ENCODE results near the gene ACSBG1.

The ACSBG1 gene

GRCh38 chr15:78208887-78209645, 25.3 kb downstream of the ACSBG1 start:
- TF ChIP-seq EZH2 (optimal IDR thresholded peaks at IDR 0.05; ENCODE audit: low read depth, low read length) (no peak), CTCF (IDR thresholded peaks at IDR 0.05; ENCODE audit: low read length) (no peak), EZH2phosphoT487 (IDR thresholded peaks at IDR 0.05; ENCODE audit: low read length) (no peak)
- H3K27me3 ChIP-seq (replicated peaks; ENCODE audit: insufficient read depth, low read length), result no peaks in the 10 kb centered on the region
- H3F3A ChIP-seq (ENCODE audit: insufficient read depth, low read length), result no peaks in the 10 kb centered on the region
- no peaks in the 10 kb centered on the region for H3K79me2 ChIP-seq (ENCODE audit: low read length)
- H3K9ac ChIP-seq (ENCODE audit: low read length), result no peak overlapping the region
- peaks cover 9% of the 10 kb centered on the region for H3K4me1 ChIP-seq (ENCODE audit: low read length)
- no peaks in the 10 kb centered on the region for H3K9me3 ChIP-seq (replicated peaks; ENCODE audit: insufficient read depth, low read length)
- no peak overlapping the region for H2AFZ ChIP-seq (ENCODE audit: low read length)
- no peaks in the 10 kb centered on the region for H3K36me3 ChIP-seq (replicated peaks; ENCODE audit: insufficient read depth, low read length)
- H3K4me2 ChIP-seq (ENCODE audit: low read depth, low read length), result no peak overlapping the region
- no peak overlapping the region for H3K4me3 ChIP-seq (ENCODE audit: low read length)
- DNase-seq, result no peak
- H3K27ac ChIP-seq (ENCODE audit: low read length), result no peak overlapping the region
- H4K20me1 ChIP-seq (ENCODE audit: insufficient read depth, low read length), result no peaks in the 10 kb centered on the region
- no peaks in the 10 kb centered on the region for H3K9me2 ChIP-seq (replicated peaks; ENCODE audit: insufficient read depth, low read length)

DNA sequence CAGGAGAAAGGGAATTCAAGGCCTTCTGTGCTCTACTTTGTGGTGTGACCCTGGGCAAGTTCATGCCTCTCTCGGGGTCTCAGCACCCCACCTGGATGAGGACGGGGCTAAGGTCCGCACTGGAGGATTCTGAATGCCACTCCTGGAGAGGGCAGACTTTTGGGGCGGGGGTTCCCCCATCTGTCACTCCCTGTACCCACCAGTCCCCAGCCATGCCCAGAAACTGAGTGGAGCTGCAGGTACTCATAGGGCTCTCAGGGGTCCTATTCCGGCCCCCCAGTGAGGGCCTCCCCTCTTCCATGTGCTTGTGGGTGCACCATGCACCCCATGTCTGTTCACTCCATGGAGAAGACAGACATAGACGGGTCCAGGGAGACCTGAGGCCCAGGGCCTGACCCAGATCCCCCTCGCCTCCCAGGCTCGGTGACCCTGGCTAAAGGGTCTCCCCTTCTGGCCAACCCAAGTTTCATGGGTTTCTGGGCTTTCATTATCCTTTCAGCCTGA, 26.0 kb downstream of the ACSBG1 start:
- Histone ChIP-seq H3K27ac (ENCODE audit: low read length) (no peak overlapping the region), H3K9me3 (replicated peaks; ENCODE audit: insufficient read depth, low read length) (no peaks in the 10 kb centered on the region), H3K9ac (ENCODE audit: low read length) (no peak overlapping the region), H3K36me3 (replicated peaks; ENCODE audit: insufficient read depth, low read length) (no peaks in the 10 kb centered on the region), H4K20me1 (ENCODE audit: insufficient read depth, low read length) (no peaks in the 10 kb centered on the region), H2AFZ (ENCODE audit: low read length) (no peak overlapping the region), H3F3A (ENCODE audit: insufficient read depth, low read length) (no peaks in the 10 kb centered on the region), H3K4me2 (ENCODE audit: low read depth, low read length) (no peak overlapping the region), H3K27me3 (replicated peaks; ENCODE audit: insufficient read depth, low read length) (no peaks in the 10 kb centered on the region), H3K79me2 (ENCODE audit: low read length) (no peaks in the 10 kb centered on the region), H3K4me1 (ENCODE audit: low read length) (peaks cover 9% of the 10 kb centered on the region), H3K4me3 (ENCODE audit: low read length) (no peak overlapping the region), H3K9me2 (replicated peaks; ENCODE audit: insufficient read depth, low read length) (no peaks in the 10 kb centered on the region)
- DNase-seq, result no peak
- TF ChIP-seq CTCF (IDR thresholded peaks at IDR 0.05; ENCODE audit: low read length), result no peak
- TF ChIP-seq EZH2phosphoT487 (IDR thresholded peaks at IDR 0.05; ENCODE audit: low read length), result no peak
- TF ChIP-seq EZH2 (optimal IDR thresholded peaks at IDR 0.05; ENCODE audit: low read depth, low read length), result no peak

DNA sequence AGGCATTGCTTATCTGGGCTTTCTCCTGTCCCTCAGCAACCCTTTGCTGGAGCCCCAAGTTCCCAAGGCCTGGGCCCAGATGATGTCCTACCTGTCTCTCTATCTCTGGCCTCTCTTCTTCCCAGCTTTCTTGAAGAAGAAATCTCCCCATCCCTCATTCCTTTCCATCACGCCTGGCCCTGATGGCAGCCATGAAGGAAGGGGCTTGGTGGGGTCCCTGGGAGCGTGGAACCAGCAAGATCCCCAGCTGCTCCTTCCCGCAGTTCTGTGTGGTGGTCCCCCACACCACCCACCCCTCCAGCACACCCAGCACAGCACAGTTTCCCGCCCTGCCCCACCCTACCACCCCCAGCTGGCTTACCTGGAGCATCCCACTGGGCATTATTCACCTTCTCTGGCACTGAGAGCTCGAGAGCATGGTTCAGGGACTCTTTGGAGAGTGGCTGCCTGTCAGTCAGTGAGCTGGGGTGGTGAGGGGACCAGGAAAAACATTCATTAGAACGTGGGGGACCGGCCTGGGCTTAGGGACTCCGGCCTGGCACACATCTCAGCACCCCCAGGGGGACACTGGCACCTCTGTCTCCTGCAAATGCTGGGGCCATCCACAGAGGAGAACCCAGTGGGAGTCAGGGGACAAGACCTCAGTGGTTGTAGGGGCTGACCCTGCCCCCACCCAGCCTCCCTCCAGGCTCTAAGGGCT, 26.6 kb downstream of the ACSBG1 start:
- Histone ChIP-seq H3K9me3 (replicated peaks; ENCODE audit: insufficient read depth, low read length) (no peaks in the 10 kb centered on the region), H3K27me3 (replicated peaks; ENCODE audit: insufficient read depth, low read length) (no peaks in the 10 kb centered on the region), H4K20me1 (ENCODE audit: insufficient read depth, low read length) (no peaks in the 10 kb centered on the region), H3K9me2 (replicated peaks; ENCODE audit: insufficient read depth, low read length) (no peaks in the 10 kb centered on the region), H3K79me2 (ENCODE audit: low read length) (no peaks in the 10 kb centered on the region), H3K4me1 (ENCODE audit: low read length) (peaks cover 9% of the 10 kb centered on the region), H3K9ac (ENCODE audit: low read length) (no peak overlapping the region), H2AFZ (ENCODE audit: low read length) (no peak overlapping the region), H3K4me3 (ENCODE audit: low read length) (no peak overlapping the region), H3F3A (ENCODE audit: insufficient read depth, low read length) (no peaks in the 10 kb centered on the region), H3K36me3 (replicated peaks; ENCODE audit: insufficient read depth, low read length) (no peaks in the 10 kb centered on the region), H3K4me2 (ENCODE audit: low read depth, low read length) (no peak overlapping the region), H3K27ac (ENCODE audit: low read length) (no peak overlapping the region)
- DNase-seq, result no peak
- no peak for TF ChIP-seq EZH2phosphoT487 (IDR thresholded peaks at IDR 0.05; ENCODE audit: low read length)
- TF ChIP-seq CTCF (IDR thresholded peaks at IDR 0.05; ENCODE audit: low read length), result no peak
- no peak for TF ChIP-seq EZH2 (optimal IDR thresholded peaks at IDR 0.05; ENCODE audit: low read depth, low read length)

All from MM.1S (cell line).